SK-N-SH treated with all-trans-retinoic acid at 6 μM for 48 hours (cell line): ENCODE results near the gene FBXO17.

ENCODE experiments used
- ARNTL ChIP-seq: fragments of 450-650 bp; formaldehyde crosslinking; IDR thresholded peaks from 2 replicates; pipeline ENCODE4 v1.5.0; 2020; ENCODE audit warnings: low read depth, mild to moderate bottlenecking, moderate library complexity, borderline replicate concordance
- ESRRG ChIP-seq: fragments of 250-450 bp; sonication (Bioruptor Pico); IDR thresholded peaks from 2 replicates; pipeline ENCODE4 v1.6.1; 2021; ENCODE audit warnings: mild to moderate bottlenecking
- PATZ1 ChIP-seq: fragments of 250-450 bp; sonication (Bioruptor Pico); IDR thresholded peaks from 2 replicates; pipeline ENCODE4 v1.8.0; 2020; ENCODE audit warnings: mild to moderate bottlenecking, moderate library complexity, borderline replicate concordance
- RARB ChIP-seq: fragments of 250-450 bp; sonication (Bioruptor Pico); IDR thresholded peaks from 2 replicates; pipeline ENCODE4 v1.8.0; 2021; ENCODE audit warnings: mild to moderate bottlenecking, moderate library complexity
- ZFP3 ChIP-seq: fragments of 250-450 bp; sonication (Bioruptor Pico); IDR thresholded peaks from 2 replicates; pipeline ENCODE4 v1.5.0; 2020; ENCODE audit warnings: mild to moderate bottlenecking, moderate library complexity
- ZNF565 ChIP-seq: fragments of 450-650 bp; formaldehyde crosslinking; conservative IDR thresholded peaks from 2 replicates; pipeline ENCODE4 v1.5.0; 2020; ENCODE audit warnings: low read depth, mild to moderate bottlenecking, moderate library complexity

- TF ChIP-seq RARB (CRISPR knock-in tag) (no peak), PATZ1 (CRISPR knock-in tag) (no peak), ESRRG (CRISPR knock-in tag) (no peak), ARNTL (CRISPR knock-in tag) (no peak), ZFP3 (CRISPR knock-in tag) (no peak), ZNF565 (CRISPR knock-in tag) (no peak)
These were observed 10.8 kb downstream of the FBXO17 start for GRCh38 chr19:38964738-38965137.
